DMS153 treated with DMSO at 0.1 percent for 48 hours (cell line): ENCODE data around the gene MAPK8IP3.

Experiments used
- DNase-seq: peaks from one replicate; lab custom pipeline; 2025; ENCODE audit not compliant: unreplicated experiment; lab: John Stamatoyannopoulos, UW

MAPK8IP3 gene

GRCh38 chr16:1800701-1801100 lies 94.7 kb downstream of the MAPK8IP3 start:
- no peak for DNase-seq

GRCh38 chr16:1807626-1808025 lies 101.6 kb downstream of the MAPK8IP3 start:
- DNase-seq, result no peak

- DNase-seq, result no peak
These were observed 102.7 kb downstream of the MAPK8IP3 start for GRCh38 chr16:1808691-1809090.

GRCh38 chr16:1809281-1809801 lies 103.3 kb downstream of the MAPK8IP3 start:
- no peak for DNase-seq

GRCh38 chr16:1810106-1810505 lies 104.1 kb downstream of the MAPK8IP3 start:
- DNase-seq, result no peak

GRCh38 chr16:1810536-1810935 lies 104.5 kb downstream of the MAPK8IP3 start:
- no peak for DNase-seq

- peak; percentile 1 for DNase-seq
These were observed 106.8 kb downstream of the MAPK8IP3 start for GRCh38 chr16:1812732-1813163.

- DNase-seq, result no peak
These were observed 109.5 kb downstream of the MAPK8IP3 start for GRCh38 chr16:1815461-1815860.

GRCh38 chr16:1816396-1817275 lies 110.6 kb downstream of the MAPK8IP3 start:
- no peak for DNase-seq

- DNase-seq, result no peak
These were observed 111.2 kb downstream of the MAPK8IP3 start for GRCh38 chr16:1817276-1817589.

- DNase-seq, result no peak
These were observed 111.7 kb downstream of the MAPK8IP3 start for GRCh38 chr16:1817716-1818115.

- DNase-seq, result no peak
These were observed 112.3 kb downstream of the MAPK8IP3 start for GRCh38 chr16:1818204-1818872.

- DNase-seq, result no peak
These were observed 113.0 kb downstream of the MAPK8IP3 start for GRCh38 chr16:1818873-1819525.

GRCh38 chr16:1819611-1820010 lies 113.6 kb downstream of the MAPK8IP3 start:
- no peak for DNase-seq
